ENCODE measurements around the gene FYN. TPM values are rescaled to one million over a fixed set of nuclear protein-coding genes. Genes with fewer than 3 reads are reported as not detected.

Gene FYN
- total and polyA plus RNA-seq, 2 of the 8 experiments (the other 6 are each of a cell fraction or from before 2014, with no cell fraction given): 46.8 to 97.2 TPM

DNA sequence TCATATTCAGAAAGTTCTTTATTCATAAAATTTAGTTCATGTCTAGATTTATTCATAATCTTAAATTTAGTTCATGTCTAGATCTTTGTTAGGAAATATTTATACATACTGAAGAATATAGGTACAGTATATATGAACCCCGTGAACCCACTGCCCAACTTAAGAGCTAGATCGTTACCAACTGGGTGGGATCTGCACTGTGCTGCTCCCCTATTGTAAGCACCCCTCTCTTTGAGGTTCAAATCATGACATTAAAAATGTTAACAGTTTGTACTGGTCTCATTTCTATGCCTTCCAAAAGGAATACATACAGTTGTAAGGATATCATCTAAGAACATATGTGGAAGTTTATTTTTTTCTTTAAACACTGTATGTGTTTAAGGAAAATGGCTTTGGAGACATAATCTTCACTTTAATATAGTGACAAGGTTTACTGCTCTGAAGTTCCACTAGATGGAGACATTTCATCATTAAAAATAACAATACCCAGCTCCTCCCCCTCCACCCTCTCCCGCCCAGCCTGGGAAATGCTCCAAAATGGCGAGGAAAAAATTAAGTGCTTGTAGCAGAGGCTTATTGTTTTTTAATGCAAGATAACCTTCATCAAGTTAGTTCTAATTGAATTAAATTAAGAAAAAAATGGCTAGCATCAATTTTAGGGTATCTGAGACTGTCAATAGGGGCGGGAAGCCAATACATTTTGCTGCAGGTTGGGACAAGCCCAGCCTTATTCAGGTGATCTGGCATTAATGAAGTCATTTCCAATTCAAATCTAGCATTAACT, 163.4 kb downstream of the FYN start (continued):
- TF ChIP-seq SIN3A (conservative IDR thresholded peaks at IDR 0.05 in 1 of 2, IDR thresholded peaks at IDR 0.05 in 1 of 2; ENCODE audit: low read depth in 1 of 2, low read length in 2 of 2) (no peak), YY1 (IDR thresholded peaks at IDR 0.05; ENCODE audit: low read depth, low read length) (peak; percentile 79), HDAC2 (IDR thresholded peaks at IDR 0.05; ENCODE audit: borderline replicate concordance in 1 of 2, low read depth in 2 of 2, low read length in 2 of 2) (no peak), SAP30 (IDR thresholded peaks at IDR 0.05; ENCODE audit: insufficient read depth, insufficient replicate concordance, low read length) (no peak)
- TF ChIP-seq, protein P1, sequence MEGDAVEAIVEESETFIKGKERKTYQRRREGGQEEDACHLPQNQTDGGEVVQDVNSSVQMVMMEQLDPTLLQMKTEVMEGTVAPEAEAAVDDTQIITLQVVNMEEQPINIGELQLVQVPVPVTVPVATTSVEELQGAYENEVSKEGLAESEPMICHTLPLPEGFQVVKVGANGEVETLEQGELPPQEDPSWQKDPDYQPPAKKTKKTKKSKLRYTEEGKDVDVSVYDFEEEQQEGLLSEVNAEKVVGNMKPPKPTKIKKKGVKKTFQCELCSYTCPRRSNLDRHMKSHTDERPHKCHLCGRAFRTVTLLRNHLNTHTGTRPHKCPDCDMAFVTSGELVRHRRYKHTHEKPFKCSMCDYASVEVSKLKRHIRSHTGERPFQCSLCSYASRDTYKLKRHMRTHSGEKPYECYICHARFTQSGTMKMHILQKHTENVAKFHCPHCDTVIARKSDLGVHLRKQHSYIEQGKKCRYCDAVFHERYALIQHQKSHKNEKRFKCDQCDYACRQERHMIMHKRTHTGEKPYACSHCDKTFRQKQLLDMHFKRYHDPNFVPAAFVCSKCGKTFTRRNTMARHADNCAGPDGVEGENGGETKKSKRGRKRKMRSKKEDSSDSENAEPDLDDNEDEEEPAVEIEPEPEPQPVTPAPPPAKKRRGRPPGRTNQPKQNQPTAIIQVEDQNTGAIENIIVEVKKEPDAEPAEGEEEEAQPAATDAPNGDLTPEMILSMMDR (IDR thresholded peaks at IDR 0.05; ENCODE audit: control extremely low read depth in 1 of 3, insufficient read depth in 1 of 3, low read depth in 1 of 3, low read length in 3 of 3): peak in 2 of 3 experiments; percentile 48 to 66; a peak in 3 of 4 replicates
- TF ChIP-seq, protein P2, sequence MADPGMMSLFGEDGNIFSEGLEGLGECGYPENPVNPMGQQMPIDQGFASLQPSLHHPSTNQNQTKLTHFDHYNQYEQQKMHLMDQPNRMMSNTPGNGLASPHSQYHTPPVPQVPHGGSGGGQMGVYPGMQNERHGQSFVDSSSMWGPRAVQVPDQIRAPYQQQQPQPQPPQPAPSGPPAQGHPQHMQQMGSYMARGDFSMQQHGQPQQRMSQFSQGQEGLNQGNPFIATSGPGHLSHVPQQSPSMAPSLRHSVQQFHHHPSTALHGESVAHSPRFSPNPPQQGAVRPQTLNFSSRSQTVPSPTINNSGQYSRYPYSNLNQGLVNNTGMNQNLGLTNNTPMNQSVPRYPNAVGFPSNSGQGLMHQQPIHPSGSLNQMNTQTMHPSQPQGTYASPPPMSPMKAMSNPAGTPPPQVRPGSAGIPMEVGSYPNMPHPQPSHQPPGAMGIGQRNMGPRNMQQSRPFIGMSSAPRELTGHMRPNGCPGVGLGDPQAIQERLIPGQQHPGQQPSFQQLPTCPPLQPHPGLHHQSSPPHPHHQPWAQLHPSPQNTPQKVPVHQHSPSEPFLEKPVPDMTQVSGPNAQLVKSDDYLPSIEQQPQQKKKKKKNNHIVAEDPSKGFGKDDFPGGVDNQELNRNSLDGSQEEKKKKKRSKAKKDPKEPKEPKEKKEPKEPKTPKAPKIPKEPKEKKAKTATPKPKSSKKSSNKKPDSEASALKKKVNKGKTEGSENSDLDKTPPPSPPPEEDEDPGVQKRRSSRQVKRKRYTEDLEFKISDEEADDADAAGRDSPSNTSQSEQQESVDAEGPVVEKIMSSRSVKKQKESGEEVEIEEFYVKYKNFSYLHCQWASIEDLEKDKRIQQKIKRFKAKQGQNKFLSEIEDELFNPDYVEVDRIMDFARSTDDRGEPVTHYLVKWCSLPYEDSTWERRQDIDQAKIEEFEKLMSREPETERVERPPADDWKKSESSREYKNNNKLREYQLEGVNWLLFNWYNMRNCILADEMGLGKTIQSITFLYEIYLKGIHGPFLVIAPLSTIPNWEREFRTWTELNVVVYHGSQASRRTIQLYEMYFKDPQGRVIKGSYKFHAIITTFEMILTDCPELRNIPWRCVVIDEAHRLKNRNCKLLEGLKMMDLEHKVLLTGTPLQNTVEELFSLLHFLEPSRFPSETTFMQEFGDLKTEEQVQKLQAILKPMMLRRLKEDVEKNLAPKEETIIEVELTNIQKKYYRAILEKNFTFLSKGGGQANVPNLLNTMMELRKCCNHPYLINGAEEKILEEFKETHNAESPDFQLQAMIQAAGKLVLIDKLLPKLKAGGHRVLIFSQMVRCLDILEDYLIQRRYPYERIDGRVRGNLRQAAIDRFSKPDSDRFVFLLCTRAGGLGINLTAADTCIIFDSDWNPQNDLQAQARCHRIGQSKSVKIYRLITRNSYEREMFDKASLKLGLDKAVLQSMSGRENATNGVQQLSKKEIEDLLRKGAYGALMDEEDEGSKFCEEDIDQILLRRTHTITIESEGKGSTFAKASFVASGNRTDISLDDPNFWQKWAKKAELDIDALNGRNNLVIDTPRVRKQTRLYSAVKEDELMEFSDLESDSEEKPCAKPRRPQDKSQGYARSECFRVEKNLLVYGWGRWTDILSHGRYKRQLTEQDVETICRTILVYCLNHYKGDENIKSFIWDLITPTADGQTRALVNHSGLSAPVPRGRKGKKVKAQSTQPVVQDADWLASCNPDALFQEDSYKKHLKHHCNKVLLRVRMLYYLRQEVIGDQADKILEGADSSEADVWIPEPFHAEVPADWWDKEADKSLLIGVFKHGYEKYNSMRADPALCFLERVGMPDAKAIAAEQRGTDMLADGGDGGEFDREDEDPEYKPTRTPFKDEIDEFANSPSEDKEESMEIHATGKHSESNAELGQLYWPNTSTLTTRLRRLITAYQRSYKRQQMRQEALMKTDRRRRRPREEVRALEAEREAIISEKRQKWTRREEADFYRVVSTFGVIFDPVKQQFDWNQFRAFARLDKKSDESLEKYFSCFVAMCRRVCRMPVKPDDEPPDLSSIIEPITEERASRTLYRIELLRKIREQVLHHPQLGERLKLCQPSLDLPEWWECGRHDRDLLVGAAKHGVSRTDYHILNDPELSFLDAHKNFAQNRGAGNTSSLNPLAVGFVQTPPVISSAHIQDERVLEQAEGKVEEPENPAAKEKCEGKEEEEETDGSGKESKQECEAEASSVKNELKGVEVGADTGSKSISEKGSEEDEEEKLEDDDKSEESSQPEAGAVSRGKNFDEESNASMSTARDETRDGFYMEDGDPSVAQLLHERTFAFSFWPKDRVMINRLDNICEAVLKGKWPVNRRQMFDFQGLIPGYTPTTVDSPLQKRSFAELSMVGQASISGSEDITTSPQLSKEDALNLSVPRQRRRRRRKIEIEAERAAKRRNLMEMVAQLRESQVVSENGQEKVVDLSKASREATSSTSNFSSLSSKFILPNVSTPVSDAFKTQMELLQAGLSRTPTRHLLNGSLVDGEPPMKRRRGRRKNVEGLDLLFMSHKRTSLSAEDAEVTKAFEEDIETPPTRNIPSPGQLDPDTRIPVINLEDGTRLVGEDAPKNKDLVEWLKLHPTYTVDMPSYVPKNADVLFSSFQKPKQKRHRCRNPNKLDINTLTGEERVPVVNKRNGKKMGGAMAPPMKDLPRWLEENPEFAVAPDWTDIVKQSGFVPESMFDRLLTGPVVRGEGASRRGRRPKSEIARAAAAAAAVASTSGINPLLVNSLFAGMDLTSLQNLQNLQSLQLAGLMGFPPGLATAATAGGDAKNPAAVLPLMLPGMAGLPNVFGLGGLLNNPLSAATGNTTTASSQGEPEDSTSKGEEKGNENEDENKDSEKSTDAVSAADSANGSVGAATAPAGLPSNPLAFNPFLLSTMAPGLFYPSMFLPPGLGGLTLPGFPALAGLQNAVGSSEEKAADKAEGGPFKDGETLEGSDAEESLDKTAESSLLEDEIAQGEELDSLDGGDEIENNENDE (IDR thresholded peaks at IDR 0.05; ENCODE audit: insufficient replicate concordance, low read length): no peak
